Measurements from ENCODE around the gene TTC16.

DNA sequence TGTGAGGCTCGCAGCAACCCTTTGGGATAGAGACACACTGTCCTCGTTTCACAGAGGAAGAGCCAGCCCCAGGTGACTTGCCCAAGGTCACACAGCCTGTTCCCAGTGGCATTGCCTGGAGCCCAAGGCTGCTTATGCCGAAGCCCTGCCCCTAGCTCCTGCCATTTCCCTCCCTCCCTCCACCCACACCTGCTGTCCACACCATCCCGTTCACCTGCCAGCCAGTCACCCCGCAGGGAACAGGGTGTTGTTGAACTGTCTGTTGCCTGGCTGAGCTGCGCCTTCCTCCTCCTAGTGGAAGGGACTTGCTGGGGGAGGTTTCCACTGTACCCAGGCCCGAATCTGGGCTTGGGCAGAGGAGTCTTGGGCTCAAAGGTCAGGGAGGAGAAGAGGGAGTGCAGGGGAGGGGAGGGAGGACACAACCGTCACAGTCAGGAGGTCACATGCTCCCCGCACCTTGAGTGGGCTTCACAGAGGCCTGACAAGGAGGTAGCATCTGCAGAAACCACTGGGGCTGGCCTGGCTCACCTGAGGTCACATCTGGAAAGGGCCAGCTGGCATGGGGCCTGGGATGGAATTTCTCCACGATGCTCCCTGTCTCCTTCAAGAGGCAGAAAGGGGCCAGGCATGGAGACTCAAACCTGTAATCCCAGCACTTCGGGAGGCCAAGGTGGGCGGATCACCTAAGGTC lies 6.3 kb downstream of the TTC16 start:
- TF ChIP-seq, protein P1, sequence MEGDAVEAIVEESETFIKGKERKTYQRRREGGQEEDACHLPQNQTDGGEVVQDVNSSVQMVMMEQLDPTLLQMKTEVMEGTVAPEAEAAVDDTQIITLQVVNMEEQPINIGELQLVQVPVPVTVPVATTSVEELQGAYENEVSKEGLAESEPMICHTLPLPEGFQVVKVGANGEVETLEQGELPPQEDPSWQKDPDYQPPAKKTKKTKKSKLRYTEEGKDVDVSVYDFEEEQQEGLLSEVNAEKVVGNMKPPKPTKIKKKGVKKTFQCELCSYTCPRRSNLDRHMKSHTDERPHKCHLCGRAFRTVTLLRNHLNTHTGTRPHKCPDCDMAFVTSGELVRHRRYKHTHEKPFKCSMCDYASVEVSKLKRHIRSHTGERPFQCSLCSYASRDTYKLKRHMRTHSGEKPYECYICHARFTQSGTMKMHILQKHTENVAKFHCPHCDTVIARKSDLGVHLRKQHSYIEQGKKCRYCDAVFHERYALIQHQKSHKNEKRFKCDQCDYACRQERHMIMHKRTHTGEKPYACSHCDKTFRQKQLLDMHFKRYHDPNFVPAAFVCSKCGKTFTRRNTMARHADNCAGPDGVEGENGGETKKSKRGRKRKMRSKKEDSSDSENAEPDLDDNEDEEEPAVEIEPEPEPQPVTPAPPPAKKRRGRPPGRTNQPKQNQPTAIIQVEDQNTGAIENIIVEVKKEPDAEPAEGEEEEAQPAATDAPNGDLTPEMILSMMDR (IDR thresholded peaks at IDR 0.05), result no peak
- no peak for TF ChIP-seq POLR2A (IDR thresholded peaks at IDR 0.05)

All from sigmoid colon (tissue), 3 donors.